ENCODE measurements around the gene SNX5.
A peak's percentile ranks its signal among the peaks of the same experiment; 100 is the strongest.

SNX5 gene

DNA sequence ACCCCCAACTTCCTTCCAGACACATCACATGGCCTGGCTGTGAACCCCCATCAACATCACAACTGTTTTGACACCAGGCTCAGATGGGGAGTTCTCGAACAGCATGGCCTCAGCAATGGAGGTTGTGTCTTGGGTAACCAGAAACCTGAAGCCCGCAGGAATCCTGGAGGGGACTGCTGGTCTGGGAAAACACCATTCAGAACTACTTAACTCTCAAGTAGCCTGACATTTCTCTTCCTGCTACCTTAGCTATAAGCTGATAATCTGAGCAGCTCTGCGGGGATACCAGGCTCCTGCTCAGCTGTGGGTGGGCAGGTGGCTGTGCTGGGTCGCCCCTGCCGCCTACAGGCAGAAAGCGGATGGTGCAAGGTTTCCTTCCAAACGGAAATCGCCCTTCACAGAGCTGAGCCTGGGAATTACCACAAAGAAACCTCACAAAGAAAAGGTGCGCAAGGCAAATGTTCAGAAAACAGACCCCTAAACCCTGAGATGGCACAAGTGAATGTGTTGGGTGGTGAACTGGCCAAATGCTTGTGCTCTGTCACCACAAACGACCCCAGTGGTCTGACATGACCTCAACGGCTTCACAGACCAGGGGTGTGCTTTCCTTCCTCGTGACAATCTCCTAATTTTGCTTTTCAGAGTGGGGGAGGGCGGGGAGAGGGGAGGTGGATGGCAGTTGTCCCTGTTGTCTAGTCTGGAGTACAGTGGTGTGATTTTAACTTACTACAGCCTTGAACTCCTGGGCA lies 29.5 kb downstream of the SNX5 start:
- peak; percentile 26 for DNase-seq

GRCh38 chr20:17936761-17937732 lies 31.5 kb downstream of the SNX5 start:
- DNase-seq, result no peak

DNA sequence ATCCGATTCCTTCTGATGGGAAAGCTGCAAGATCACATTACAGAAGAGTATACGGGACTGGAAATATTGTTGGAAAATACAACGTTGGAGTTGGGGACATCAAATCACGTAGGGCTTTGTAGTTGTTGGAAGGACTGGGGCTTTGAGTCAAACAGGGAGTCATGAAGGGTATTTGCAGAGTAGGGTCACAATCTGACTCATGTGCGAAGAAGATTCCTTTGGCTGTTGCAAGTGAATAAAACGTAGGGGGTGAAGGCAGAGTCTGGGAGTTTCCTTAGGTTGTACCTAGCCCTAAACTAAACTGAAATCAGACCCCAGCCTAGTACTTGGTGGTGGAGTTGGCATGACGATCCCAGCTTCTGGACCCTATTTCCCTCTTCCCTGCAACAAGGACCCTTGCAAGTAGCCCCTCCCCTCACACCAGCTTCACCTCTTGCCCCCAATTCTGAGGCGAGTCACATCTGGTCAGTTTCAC lies 32.3 kb downstream of the SNX5 start:
- no peak for DNase-seq

DNA sequence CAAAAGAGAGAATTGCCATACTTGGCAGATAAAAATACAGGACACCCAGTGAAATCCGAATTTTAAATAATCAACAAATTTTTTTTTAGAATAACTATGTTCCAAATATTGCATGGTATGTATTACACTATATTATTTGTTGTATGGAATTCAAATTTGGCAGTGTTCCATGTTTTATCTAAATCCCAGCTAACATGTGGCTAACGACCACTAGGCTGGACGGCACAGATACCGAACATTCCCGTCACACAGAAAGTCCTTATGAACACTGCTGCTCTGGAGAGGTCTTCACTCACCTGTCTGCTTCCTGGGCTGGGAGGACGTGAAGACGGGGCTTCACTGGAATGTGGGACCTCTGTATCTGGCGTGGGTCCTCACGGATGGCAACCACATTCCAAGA lies 32.8 kb downstream of the SNX5 start:
- no peak for DNase-seq

- no peak for DNase-seq
Observed at GRCh38 chr20:17935186-17935585, 33.4 kb downstream of the SNX5 start.

GRCh38 chr20:17934141-17934862 lies 34.3 kb downstream of the SNX5 start:
- DNase-seq, result no peak

GRCh38 chr20:17933711-17934110 lies 34.9 kb downstream of the SNX5 start:
- no peak for DNase-seq

GRCh38 chr20:17933121-17933520 lies 35.5 kb downstream of the SNX5 start:
- no peak for DNase-seq

DNA sequence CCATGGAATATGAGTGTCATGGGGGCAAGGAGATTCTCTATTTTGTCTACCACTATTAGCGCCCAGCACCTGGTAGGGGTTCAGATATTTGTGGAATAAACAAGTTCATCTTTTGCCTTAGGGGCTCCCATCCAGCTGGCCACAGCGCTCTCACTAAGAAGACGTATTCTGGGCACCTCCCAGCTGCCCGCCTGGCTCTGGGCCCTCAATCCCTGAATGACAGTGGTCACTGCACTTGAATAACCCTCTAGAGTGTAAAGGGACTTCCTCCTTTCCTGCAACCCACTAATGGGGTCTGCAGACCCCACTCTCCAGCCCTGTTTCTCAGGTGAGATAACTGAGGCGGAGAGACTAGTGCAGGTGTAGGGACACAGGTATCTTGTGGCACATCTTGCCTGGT lies 36.2 kb downstream of the SNX5 start:
- DNase-seq, result no peak

- DNase-seq, result no peak
Observed at GRCh38 chr20:17931513-17931912, 37.1 kb downstream of the SNX5 start.

GRCh38 chr20:17928633-17929311 lies 39.8 kb downstream of the SNX5 start:
- DNase-seq, result no peak

DNA sequence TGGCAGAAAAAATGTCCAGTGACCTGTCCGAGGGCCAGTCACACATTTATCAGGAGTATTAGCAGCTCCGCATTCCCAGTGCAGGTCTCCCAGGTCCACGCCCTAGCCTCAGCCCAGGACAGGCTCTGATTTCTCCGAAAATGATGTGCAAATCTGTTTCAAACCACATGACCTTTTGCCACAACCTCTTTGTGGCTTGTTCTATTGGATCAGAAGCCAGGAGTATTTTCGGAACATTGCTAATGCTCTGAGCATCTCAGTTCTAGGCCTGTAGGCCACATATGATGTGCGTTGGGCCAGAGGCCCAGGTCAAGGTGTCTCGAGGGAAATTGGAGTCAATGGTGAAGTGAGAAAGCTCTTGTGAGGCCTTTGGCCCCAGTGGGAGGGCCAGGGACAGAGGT lies 40.4 kb downstream of the SNX5 start:
- DNase-seq, result no peak

- DNase-seq, result no peak
Observed at GRCh38 chr20:17925940-17926300, 42.7 kb downstream of the SNX5 start.

GRCh38 chr20:17925141-17925939 lies 43.3 kb downstream of the SNX5 start:
- no peak for DNase-seq

- no peak for DNase-seq
Observed at GRCh38 chr20:17921774-17922173, 46.8 kb downstream of the SNX5 start.

- no peak for DNase-seq
Observed at GRCh38 chr20:17919149-17919548, 49.4 kb downstream of the SNX5 start.

DNA sequence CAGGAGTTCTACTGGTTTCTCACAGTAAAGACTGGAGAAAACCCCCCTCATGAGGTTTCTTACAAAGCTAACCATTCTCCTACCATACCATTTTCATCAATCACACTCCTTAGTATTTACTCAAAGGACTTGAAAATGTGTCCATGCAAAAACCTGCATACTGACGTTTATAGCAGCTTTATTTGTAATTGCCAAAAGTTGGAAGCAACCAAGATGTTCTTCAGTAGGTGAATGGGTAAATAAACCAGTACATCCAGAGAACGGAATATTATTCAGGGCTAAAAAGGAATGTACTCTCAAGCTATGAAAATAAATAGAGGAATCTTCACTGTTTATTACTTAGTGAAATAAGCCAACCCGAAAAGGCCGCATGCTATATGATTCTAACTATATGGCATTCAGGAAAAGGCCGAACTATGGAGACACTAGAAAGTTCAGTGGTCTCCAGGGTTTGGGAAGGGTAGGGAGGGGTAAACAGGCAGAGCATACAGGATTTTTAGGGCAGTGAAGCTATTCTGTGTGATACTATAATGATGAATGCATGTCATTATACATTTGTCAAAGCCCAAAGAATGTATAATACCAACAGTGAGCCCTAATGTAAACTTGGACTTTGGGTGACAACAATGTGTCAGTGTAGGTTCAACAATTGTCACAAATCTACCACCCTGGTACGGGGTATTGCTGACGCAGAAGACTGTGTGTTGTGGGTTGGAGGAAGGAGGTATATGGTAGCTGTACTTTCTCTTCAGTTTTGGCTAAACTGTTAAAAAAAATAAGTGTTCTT lies 50.6 kb downstream of the SNX5 start:
- no peak for DNase-seq

GRCh38 chr20:17916433-17916891 lies 52.1 kb downstream of the SNX5 start:
- no peak for DNase-seq

GRCh38 chr20:17914957-17915356 lies 53.6 kb downstream of the SNX5 start:
- DNase-seq, result no peak

- DNase-seq, result no peak
Observed at GRCh38 chr20:17912916-17913315, 55.7 kb downstream of the SNX5 start.

GRCh38 chr20:17911927-17912326 lies 56.7 kb downstream of the SNX5 start:
- no peak for DNase-seq

Measured in activated CD4-positive, alpha-beta T cell treated with anti-CD3 and anti-CD28 coated beads for 1 hour (primary cell).